K562 treated with DMSO at 1 percent for 24 hours (cell line): Measurements from ENCODE around the gene BCL2L11. TPM values are rescaled to one million over a fixed set of nuclear protein-coding genes. Genes with fewer than 3 reads are reported as not detected.

Source experiments
- total RNA-seq: library from RNA; unstranded; fragments of 300-600 nt; gene quantifications from 2 replicates; pipeline ENCODE4 v1.2.3, GENCODE V29; 2022; ENCODE audit warnings: low read depth; ENCODE audit not compliant: insufficient read depth

Gene BCL2L11, protein sequence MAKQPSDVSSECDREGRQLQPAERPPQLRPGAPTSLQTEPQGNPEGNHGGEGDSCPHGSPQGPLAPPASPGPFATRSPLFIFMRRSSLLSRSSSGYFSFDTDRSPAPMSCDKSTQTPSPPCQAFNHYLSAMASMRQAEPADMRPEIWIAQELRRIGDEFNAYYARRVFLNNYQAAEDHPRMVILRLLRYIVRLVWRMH
- total RNA-seq: 11.0 and 14.2 TPM in 2 replicates

GRCh38 chr2:111120253-111121027 is at the start of gene BCL2L11:
TSS of gene BCL2L11 (plus strand) at chr2:111120914. CDS start at chr2:111123746, 2,832 bp downstream.

